HUES48 (cell line): ENCODE data around the gene STAMBPL1.

ENCODE experiments used
- H3K27ac ChIP-seq: one replicate; pipeline ENCODE4 v1.7.0; 2013; ENCODE audit warnings: low read depth, low read length, inconsistent platforms
- H3K27me3 ChIP-seq: 2 replicates; pipeline ENCODE4 v1.6.1; 2013; ENCODE audit warnings: mild to moderate bottlenecking, low read length; ENCODE audit not compliant: control insufficient read depth, insufficient read depth
- H3K36me3 ChIP-seq: 2 replicates; pipeline ENCODE4 v1.6.1; 2013; ENCODE audit warnings: low read length; ENCODE audit not compliant: control insufficient read depth, insufficient read depth
- H3K4me1 ChIP-seq: 2 replicates; pipeline ENCODE4 v1.6.1; 2013; ENCODE audit warnings: mild to moderate bottlenecking, low read length; ENCODE audit not compliant: control insufficient read depth, insufficient read depth
- H3K4me3 ChIP-seq: 2 replicates; pipeline ENCODE4 v1.5.1; 2013; ENCODE audit warnings: mild to moderate bottlenecking, low read depth, low read length
- H3K9ac ChIP-seq: 2 replicates; pipeline ENCODE4 v1.6.1; 2013; ENCODE audit warnings: mild to moderate bottlenecking, low read depth, low read length, moderate library complexity
- H3K9me3 ChIP-seq: 2 replicates; pipeline ENCODE4 v1.6.1; 2013; ENCODE audit warnings: low read length; ENCODE audit not compliant: control insufficient read depth, insufficient read depth

Gene STAMBPL1

GRCh38 chr10:88911116-88911515 lies 31.1 kb downstream of the STAMBPL1 start:
- Histone ChIP-seq H3K4me3 (no peak overlapping the region), H3K27ac (no peak overlapping the region), H3K9ac (no peak overlapping the region), H3K27me3 (no peaks in the 10 kb centered on the region), H3K4me1 (no peaks in the 10 kb centered on the region), H3K9me3 (no peaks in the 10 kb centered on the region), H3K36me3 (no peaks in the 10 kb centered on the region)

- no peak overlapping the region for H3K9ac ChIP-seq
- no peak overlapping the region for H3K4me3 ChIP-seq
- H3K4me1 ChIP-seq: no peaks in the 10 kb centered on the region
- no peaks in the 10 kb centered on the region for H3K27me3 ChIP-seq
- no peaks in the 10 kb centered on the region for H3K9me3 ChIP-seq
- H3K36me3 ChIP-seq: no peaks in the 10 kb centered on the region
- H3K27ac ChIP-seq: no peak overlapping the region
Measured at GRCh38 chr10:88911851-88912250, 31.8 kb downstream of the STAMBPL1 start.

GRCh38 chr10:88913127-88913526 lies 33.1 kb downstream of the STAMBPL1 start:
- H3K4me3 ChIP-seq: no peak overlapping the region
- H3K36me3 ChIP-seq: no peaks in the 10 kb centered on the region
- H3K4me1 ChIP-seq: no peaks in the 10 kb centered on the region
- H3K27me3 ChIP-seq: no peaks in the 10 kb centered on the region
- H3K9ac ChIP-seq: no peak overlapping the region
- no peak overlapping the region for H3K27ac ChIP-seq
- H3K9me3 ChIP-seq: no peaks in the 10 kb centered on the region

GRCh38 chr10:88913788-88914187 lies 33.7 kb downstream of the STAMBPL1 start:
- Histone ChIP-seq H3K27ac (no peak overlapping the region), H3K9ac (no peak overlapping the region), H3K4me1 (no peaks in the 10 kb centered on the region), H3K9me3 (no peaks in the 10 kb centered on the region), H3K36me3 (no peaks in the 10 kb centered on the region), H3K27me3 (no peaks in the 10 kb centered on the region), H3K4me3 (no peak overlapping the region)

- no peak overlapping the region for H3K9ac ChIP-seq
- H3K4me1 ChIP-seq: no peaks in the 10 kb centered on the region
- no peak overlapping the region for H3K4me3 ChIP-seq
- H3K36me3 ChIP-seq: no peaks in the 10 kb centered on the region
- no peak overlapping the region for H3K27ac ChIP-seq
- H3K27me3 ChIP-seq: no peaks in the 10 kb centered on the region
- no peaks in the 10 kb centered on the region for H3K9me3 ChIP-seq
Measured at GRCh38 chr10:88915781-88916180, 35.7 kb downstream of the STAMBPL1 start.

GRCh38 chr10:88916231-88916630 lies 36.2 kb downstream of the STAMBPL1 start:
- no peak overlapping the region for H3K9ac ChIP-seq
- no peaks in the 10 kb centered on the region for H3K9me3 ChIP-seq
- no peaks in the 10 kb centered on the region for H3K27me3 ChIP-seq
- no peak overlapping the region for H3K4me3 ChIP-seq
- no peak overlapping the region for H3K27ac ChIP-seq
- no peaks in the 10 kb centered on the region for H3K4me1 ChIP-seq
- no peaks in the 10 kb centered on the region for H3K36me3 ChIP-seq

GRCh38 chr10:88916986-88917385 lies 36.9 kb downstream of the STAMBPL1 start:
- Histone ChIP-seq H3K4me3 (no peak overlapping the region), H3K27ac (no peak overlapping the region), H3K4me1 (no peaks in the 10 kb centered on the region), H3K36me3 (no peaks in the 10 kb centered on the region), H3K9ac (no peak overlapping the region), H3K27me3 (no peaks in the 10 kb centered on the region), H3K9me3 (no peaks in the 10 kb centered on the region)

GRCh38 chr10:88918191-88918905 lies 38.3 kb downstream of the STAMBPL1 start:
- Histone ChIP-seq H3K27ac (no peak overlapping the region), H3K4me1 (no peaks in the 10 kb centered on the region), H3K9me3 (no peaks in the 10 kb centered on the region), H3K4me3 (no peak overlapping the region), H3K9ac (no peak overlapping the region), H3K36me3 (no peaks in the 10 kb centered on the region), H3K27me3 (no peaks in the 10 kb centered on the region)

- Histone ChIP-seq H3K4me1 (no peaks in the 10 kb centered on the region), H3K9me3 (no peaks in the 10 kb centered on the region), H3K27ac (no peak overlapping the region), H3K36me3 (no peaks in the 10 kb centered on the region), H3K27me3 (no peaks in the 10 kb centered on the region), H3K9ac (no peak overlapping the region), H3K4me3 (no peak overlapping the region)
Measured at GRCh38 chr10:88919041-88919440, 39.0 kb downstream of the STAMBPL1 start.

GRCh38 chr10:88920198-88920597 lies 40.2 kb downstream of the STAMBPL1 start:
- Histone ChIP-seq H3K4me3 (no peak overlapping the region), H3K27ac (no peak overlapping the region), H3K27me3 (no peaks in the 10 kb centered on the region), H3K9ac (no peak overlapping the region), H3K9me3 (no peaks in the 10 kb centered on the region), H3K4me1 (no peaks in the 10 kb centered on the region), H3K36me3 (no peaks in the 10 kb centered on the region)

GRCh38 chr10:88920986-88921593 lies 41.0 kb downstream of the STAMBPL1 start:
- Histone ChIP-seq H3K9me3 (no peaks in the 10 kb centered on the region), H3K4me1 (no peaks in the 10 kb centered on the region), H3K36me3 (no peaks in the 10 kb centered on the region), H3K4me3 (no peak overlapping the region), H3K27ac (no peak overlapping the region), H3K27me3 (no peaks in the 10 kb centered on the region), H3K9ac (no peak overlapping the region)
